T-helper 1 cell (primary cell): ENCODE results near the gene SLC38A8.
A peak's percentile ranks its signal among the peaks of the same experiment; 100 is the strongest.

Source experiments
- DNase-seq, 5 donors: peaks; one replicate each; pipeline ENCODE4 v3.0.0-alpha.2; 2012 to 2020
- total RNA-seq, 4 donors: gene quantifications; one replicate each; lab custom pipeline; 2026; lab: John Stamatoyannopoulos, UW

Gene SLC38A8
- 0 to 0.80 (median 0) reads per million in 4 donors for total RNA-seq

GRCh38 chr16:84042308-84042878 is at the start of gene SLC38A8:
Gene SLC38A8 (minus strand): TSS chr16:84042795. CDS start chr16:84042157, 638 bp downstream.
- no peak for DNase-seq

- DNase-seq = no peak
Observed at GRCh38 chr16:84091460-84091859, 48.9 kb upstream of the SLC38A8 start.

- no peak for DNase-seq
Observed at GRCh38 chr16:84090211-84090610, 47.6 kb upstream of the SLC38A8 start.

- DNase-seq = peak; percentile 17 to 70 (median 28)
Observed at GRCh38 chr16:84088695-84089395, 46.2 kb upstream of the SLC38A8 start.

GRCh38 chr16:84087466-84088151 is 45.0 kb upstream of the SLC38A8 start:
- DNase-seq = peak in 1 of 5 donors; percentile 25

GRCh38 chr16:84087001-84087400 is 44.4 kb upstream of the SLC38A8 start:
- DNase-seq = no peak

- no peak for DNase-seq
Observed at GRCh38 chr16:84086341-84086740, 43.7 kb upstream of the SLC38A8 start.

GRCh38 chr16:84085773-84086172 is 43.2 kb upstream of the SLC38A8 start:
- peak in 1 of 5 donors; percentile 26 for DNase-seq

GRCh38 chr16:84085271-84085667 is 42.7 kb upstream of the SLC38A8 start:
- no peak for DNase-seq

- peak; percentile 40 to 76 (median 52) for DNase-seq
Observed at GRCh38 chr16:84084570-84085270, 42.1 kb upstream of the SLC38A8 start.

- DNase-seq = no peak
Observed at GRCh38 chr16:84082835-84083569, 40.4 kb upstream of the SLC38A8 start.

- no peak for DNase-seq
Observed at GRCh38 chr16:84082110-84082509, 39.5 kb upstream of the SLC38A8 start.

- no peak for DNase-seq
Observed at GRCh38 chr16:84081446-84081989, 38.9 kb upstream of the SLC38A8 start.

- no peak for DNase-seq
Observed at GRCh38 chr16:84080813-84081212, 38.2 kb upstream of the SLC38A8 start.

GRCh38 chr16:84080378-84080777 is 37.8 kb upstream of the SLC38A8 start:
- no peak for DNase-seq

- no peak for DNase-seq
Observed at GRCh38 chr16:84079664-84080063, 37.1 kb upstream of the SLC38A8 start.

GRCh38 chr16:84075376-84075775 is 32.8 kb upstream of the SLC38A8 start:
- no peak for DNase-seq

- no peak for DNase-seq
Observed at GRCh38 chr16:84074721-84075120, 32.1 kb upstream of the SLC38A8 start.

GRCh38 chr16:84072014-84072413 is 29.4 kb upstream of the SLC38A8 start:
- DNase-seq = no peak

- DNase-seq = no peak
Observed at GRCh38 chr16:84071121-84071520, 28.5 kb upstream of the SLC38A8 start.

- DNase-seq = no peak
Observed at GRCh38 chr16:84069540-84069939, 26.9 kb upstream of the SLC38A8 start.

GRCh38 chr16:84068783-84069462 is 26.3 kb upstream of the SLC38A8 start:
- no peak for DNase-seq
